SK-N-SH treated with all-trans-retinoic acid at 6 μM for 48 hours (cell line): ENCODE results near the gene EPN1.

Experiments used
- ATAC-seq: fragments of 200-7000 bp; cut with Tn5 transposase; 3 replicates; pipeline ENCODE4 v1.9.1; 2020; ENCODE audit warnings: mild to moderate bottlenecking, moderate library complexity
- ARNTL ChIP-seq: fragments of 450-650 bp; formaldehyde crosslinking; IDR thresholded peaks from 2 replicates; pipeline ENCODE4 v1.5.0; 2020; ENCODE audit warnings: low read depth, mild to moderate bottlenecking, moderate library complexity, borderline replicate concordance
- BACH2 ChIP-seq: fragments of 250-450 bp; sonication (Bioruptor Pico); IDR thresholded peaks from 2 replicates; pipeline ENCODE4 v1.9.0; 2021; ENCODE audit warnings: mild to moderate bottlenecking, borderline replicate concordance
- CSDC2 ChIP-seq: fragments of 250-450 bp; sonication (Bioruptor Pico); IDR thresholded peaks from 2 replicates; pipeline ENCODE4 v1.5.0; 2020; ENCODE audit warnings: mild to moderate bottlenecking, moderate library complexity
- ESRRG ChIP-seq: fragments of 250-450 bp; sonication (Bioruptor Pico); IDR thresholded peaks from 2 replicates; pipeline ENCODE4 v1.6.1; 2021; ENCODE audit warnings: mild to moderate bottlenecking
- GLIS3 ChIP-seq: fragments of 250-450 bp; sonication (Bioruptor Pico); IDR thresholded peaks from 2 replicates; pipeline ENCODE4 v1.5.0; 2020; ENCODE audit warnings: mild to moderate bottlenecking, moderate library complexity
- ISL1 ChIP-seq: fragments of 250-450 bp; sonication (Bioruptor Pico); IDR thresholded peaks from 2 replicates; pipeline ENCODE4 v2.1.2; 2022; ENCODE audit warnings: mild to moderate bottlenecking, moderate library complexity
- OSR1 ChIP-seq: fragments of 250-450 bp; sonication (Bioruptor Pico); IDR thresholded peaks from 2 replicates; pipeline ENCODE4 v1.8.0; 2022; ENCODE audit warnings: moderate library complexity, mild to moderate bottlenecking, inconsistent platforms
- RARB ChIP-seq: fragments of 250-450 bp; sonication (Bioruptor Pico); IDR thresholded peaks from 2 replicates; pipeline ENCODE4 v1.8.0; 2021; ENCODE audit warnings: mild to moderate bottlenecking, moderate library complexity
- SNAI2 ChIP-seq: fragments of 250-450 bp; sonication (Bioruptor Pico); IDR thresholded peaks from 2 replicates; pipeline ENCODE4 v1.5.0; 2020; ENCODE audit warnings: mild to moderate bottlenecking, moderate library complexity
- TCF4 ChIP-seq: fragments of 250-450 bp; sonication (Bioruptor Pico); IDR thresholded peaks from 2 replicates; pipeline ENCODE4 v1.8.0; 2021; ENCODE audit warnings: mild to moderate bottlenecking, moderate library complexity, borderline replicate concordance
- TOX ChIP-seq: fragments of 250-450 bp; sonication (Bioruptor Pico); IDR thresholded peaks from 2 replicates; pipeline ENCODE4 v1.8.0; 2021; ENCODE audit warnings: mild to moderate bottlenecking, moderate library complexity, borderline replicate concordance
- ZC3H10 ChIP-seq: fragments of 250-450 bp; sonication (Bioruptor Pico); IDR thresholded peaks from 2 replicates; pipeline ENCODE4 v1.5.1; 2021; ENCODE audit warnings: mild to moderate bottlenecking, moderate library complexity
- ZFP3 ChIP-seq: fragments of 250-450 bp; sonication (Bioruptor Pico); IDR thresholded peaks from 2 replicates; pipeline ENCODE4 v1.5.0; 2020; ENCODE audit warnings: mild to moderate bottlenecking, moderate library complexity
- ZFP30 ChIP-seq: fragments of 450-650 bp; formaldehyde crosslinking; IDR thresholded peaks from 2 replicates; pipeline ENCODE4 v1.5.0; 2022; ENCODE audit warnings: mild to moderate bottlenecking, moderate library complexity
- ZNF565 ChIP-seq: fragments of 450-650 bp; formaldehyde crosslinking; conservative IDR thresholded peaks from 2 replicates; pipeline ENCODE4 v1.5.0; 2020; ENCODE audit warnings: low read depth, mild to moderate bottlenecking, moderate library complexity
- ZNF70 ChIP-seq: fragments of 450-650 bp; formaldehyde crosslinking; IDR thresholded peaks from 2 replicates; pipeline ENCODE4 v1.5.0; 2020; ENCODE audit warnings: mild to moderate bottlenecking, moderate library complexity
- ZNF8 ChIP-seq: fragments of 450-650 bp; formaldehyde crosslinking; IDR thresholded peaks from 2 replicates; pipeline ENCODE4 v1.5.0; 2020; ENCODE audit warnings: mild to moderate bottlenecking, moderate library complexity
- TF ChIP-seq, protein P1 (sequence below): fragments of 250-450 bp; sonication (Bioruptor Pico); IDR thresholded peaks from 2 replicates; pipeline ENCODE4 v1.5.1; 2021; ENCODE audit warnings: mild to moderate bottlenecking, moderate library complexity
- TF ChIP-seq, protein P2 (sequence below): fragments of 250-450 bp; sonication (Bioruptor Pico); IDR thresholded peaks from 2 replicates; pipeline ENCODE4 v1.8.0; 2020; ENCODE audit warnings: mild to moderate bottlenecking, moderate library complexity, borderline replicate concordance
- TF ChIP-seq, protein P3 (sequence below): fragments of 250-450 bp; sonication (Bioruptor Pico); IDR thresholded peaks from 2 replicates; pipeline ENCODE4 v1.8.0; 2021; ENCODE audit warnings: low read depth, mild to moderate bottlenecking, moderate library complexity, borderline replicate concordance
- TF ChIP-seq, protein P4 (sequence below): fragments of 250-450 bp; sonication (Bioruptor Pico); IDR thresholded peaks from 2 replicates; pipeline ENCODE4 v1.5.1; 2020; ENCODE audit warnings: low read depth, mild to moderate bottlenecking, moderate library complexity

Gene EPN1

DNA sequence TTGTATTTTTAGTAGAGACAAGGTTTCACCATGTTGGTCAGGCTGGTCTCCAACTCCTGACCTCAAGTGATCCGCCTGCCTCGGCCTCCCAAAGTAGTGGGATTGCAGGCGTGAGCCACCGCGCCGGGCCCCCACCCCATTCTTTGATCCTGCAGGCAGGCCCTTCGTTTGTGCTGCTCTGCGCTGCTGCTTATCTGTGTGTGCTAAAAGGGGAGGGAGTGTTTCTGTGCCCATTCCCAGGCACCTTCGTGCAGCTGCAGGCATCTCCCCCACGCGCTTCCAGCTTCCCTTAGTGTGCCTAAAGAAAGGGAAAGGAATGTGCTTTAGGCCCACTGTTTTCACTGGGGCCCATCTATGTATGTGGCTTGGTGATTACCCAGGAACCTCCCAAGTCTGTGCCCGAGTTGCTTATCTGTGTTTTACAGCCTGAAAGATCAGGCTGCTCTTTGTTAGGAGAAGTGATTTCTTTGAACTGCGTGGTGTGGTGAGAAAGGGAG lies 27.2 kb downstream of the EPN1 start:
- TF ChIP-seq BACH2 (CRISPR knock-in tag): no peak
- TF ChIP-seq, all 23 proteins: peak for 0
- ATAC-seq: no peak

DNA sequence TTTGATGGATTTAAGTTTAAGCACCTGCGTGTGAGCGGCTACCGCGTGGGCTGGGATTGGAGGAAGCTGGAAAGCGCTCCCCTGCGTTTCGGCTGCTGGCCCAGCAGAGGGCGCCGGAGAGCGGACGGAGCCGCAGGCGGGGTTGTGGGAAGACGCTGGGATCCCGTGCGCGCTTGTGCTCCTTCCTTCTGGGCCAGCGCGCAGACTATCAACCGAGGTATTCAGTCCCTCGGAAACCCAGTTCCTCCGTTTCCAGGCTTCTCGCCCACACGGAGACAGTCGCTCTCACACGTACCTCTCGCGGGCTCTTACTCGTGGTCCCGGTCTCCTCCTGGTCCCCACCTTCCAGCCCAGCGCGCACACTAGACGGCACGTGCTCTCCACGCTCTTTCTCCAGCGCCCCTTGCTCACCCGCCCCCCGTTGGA lies 28.8 kb downstream of the EPN1 start:
- no peak for TF ChIP-seq OSR1 (CRISPR knock-in tag)
- TF ChIP-seq, protein P1, sequence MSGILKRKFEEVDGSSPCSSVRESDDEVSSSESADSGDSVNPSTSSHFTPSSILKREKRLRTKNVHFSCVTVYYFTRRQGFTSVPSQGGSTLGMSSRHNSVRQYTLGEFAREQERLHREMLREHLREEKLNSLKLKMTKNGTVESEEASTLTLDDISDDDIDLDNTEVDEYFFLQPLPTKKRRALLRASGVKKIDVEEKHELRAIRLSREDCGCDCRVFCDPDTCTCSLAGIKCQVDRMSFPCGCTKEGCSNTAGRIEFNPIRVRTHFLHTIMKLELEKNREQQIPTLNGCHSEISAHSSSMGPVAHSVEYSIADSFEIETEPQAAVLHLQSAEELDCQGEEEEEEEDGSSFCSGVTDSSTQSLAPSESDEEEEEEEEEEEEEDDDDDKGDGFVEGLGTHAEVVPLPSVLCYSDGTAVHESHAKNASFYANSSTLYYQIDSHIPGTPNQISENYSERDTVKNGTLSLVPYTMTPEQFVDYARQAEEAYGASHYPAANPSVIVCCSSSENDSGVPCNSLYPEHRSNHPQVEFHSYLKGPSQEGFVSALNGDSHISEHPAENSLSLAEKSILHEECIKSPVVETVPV (CRISPR knock-in tag): no peak
- TF ChIP-seq GLIS3 (CRISPR knock-in tag): no peak
- no peak for TF ChIP-seq ZNF70 (CRISPR knock-in tag)
- TF ChIP-seq SNAI2 (CRISPR knock-in tag): no peak
- TF ChIP-seq ARNTL (CRISPR knock-in tag): no peak
- TF ChIP-seq ZFP30: no peak
- TF ChIP-seq, protein P2, sequence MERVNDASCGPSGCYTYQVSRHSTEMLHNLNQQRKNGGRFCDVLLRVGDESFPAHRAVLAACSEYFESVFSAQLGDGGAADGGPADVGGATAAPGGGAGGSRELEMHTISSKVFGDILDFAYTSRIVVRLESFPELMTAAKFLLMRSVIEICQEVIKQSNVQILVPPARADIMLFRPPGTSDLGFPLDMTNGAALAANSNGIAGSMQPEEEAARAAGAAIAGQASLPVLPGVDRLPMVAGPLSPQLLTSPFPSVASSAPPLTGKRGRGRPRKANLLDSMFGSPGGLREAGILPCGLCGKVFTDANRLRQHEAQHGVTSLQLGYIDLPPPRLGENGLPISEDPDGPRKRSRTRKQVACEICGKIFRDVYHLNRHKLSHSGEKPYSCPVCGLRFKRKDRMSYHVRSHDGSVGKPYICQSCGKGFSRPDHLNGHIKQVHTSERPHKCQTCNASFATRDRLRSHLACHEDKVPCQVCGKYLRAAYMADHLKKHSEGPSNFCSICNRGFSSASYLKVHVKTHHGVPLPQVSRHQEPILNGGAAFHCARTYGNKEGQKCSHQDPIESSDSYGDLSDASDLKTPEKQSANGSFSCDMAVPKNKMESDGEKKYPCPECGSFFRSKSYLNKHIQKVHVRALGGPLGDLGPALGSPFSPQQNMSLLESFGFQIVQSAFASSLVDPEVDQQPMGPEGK (CRISPR knock-in tag): no peak
- no peak for TF ChIP-seq RARB (CRISPR knock-in tag)
- TF ChIP-seq, protein P3, sequence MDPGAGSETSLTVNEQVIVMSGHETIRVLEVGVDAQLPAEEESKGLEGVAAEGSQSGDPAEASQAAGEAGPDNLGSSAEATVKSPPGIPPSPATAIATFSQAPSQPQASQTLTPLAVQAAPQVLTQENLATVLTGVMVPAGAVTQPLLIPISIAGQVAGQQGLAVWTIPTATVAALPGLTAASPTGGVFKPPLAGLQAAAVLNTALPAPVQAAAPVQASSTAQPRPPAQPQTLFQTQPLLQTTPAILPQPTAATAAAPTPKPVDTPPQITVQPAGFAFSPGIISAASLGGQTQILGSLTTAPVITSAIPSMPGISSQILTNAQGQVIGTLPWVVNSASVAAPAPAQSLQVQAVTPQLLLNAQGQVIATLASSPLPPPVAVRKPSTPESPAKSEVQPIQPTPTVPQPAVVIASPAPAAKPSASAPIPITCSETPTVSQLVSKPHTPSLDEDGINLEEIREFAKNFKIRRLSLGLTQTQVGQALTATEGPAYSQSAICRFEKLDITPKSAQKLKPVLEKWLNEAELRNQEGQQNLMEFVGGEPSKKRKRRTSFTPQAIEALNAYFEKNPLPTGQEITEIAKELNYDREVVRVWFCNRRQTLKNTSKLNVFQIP (CRISPR knock-in tag): no peak
- TF ChIP-seq TCF4: no peak
- no peak for TF ChIP-seq ZC3H10 (CRISPR knock-in tag)
- TF ChIP-seq TOX (CRISPR knock-in tag): no peak
- TF ChIP-seq, all 23 proteins: peak for 0
- 0 out of 3 replicates have a peak, but pooled peaks have one; percentile 26 for ATAC-seq

DNA sequence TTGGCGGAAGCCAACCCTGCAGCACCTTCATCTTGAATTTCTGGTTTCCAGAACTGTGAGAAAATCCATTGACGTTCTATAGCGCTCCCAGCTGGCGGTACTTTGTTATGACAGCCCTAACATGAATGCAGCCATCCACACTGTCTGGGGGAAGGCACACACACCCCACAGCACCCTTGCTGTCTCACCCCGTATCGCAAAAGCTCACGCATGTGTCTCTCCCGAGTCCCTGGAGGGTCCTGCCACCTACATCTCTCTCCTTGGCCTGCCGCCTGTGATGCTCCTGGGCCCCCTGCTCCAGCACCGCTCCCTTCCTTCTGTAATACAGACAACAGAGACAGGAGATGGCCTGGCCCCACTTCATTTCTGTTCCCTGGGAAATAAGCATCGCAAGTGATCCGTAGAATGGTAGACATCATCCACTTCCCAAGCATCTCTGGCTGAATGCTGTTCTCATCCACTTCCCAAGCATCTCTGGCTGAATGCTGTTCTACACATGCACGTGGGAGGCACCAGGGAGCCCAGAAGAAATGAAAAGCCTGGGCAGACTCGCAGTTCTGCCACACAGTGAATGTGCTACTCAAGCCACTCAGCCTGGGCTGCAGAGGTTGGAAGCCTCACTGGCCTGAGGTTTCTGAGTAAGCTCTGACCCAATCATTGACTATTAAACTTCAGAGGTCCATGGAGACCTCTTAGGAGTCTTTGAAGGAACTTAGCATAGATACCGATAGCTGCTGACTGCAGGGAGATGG lies 29.6 kb downstream of the EPN1 start:
- TF ChIP-seq, protein P2 (CRISPR knock-in tag): no peak
- TF ChIP-seq RARB (CRISPR knock-in tag) (no peak), ESRRG (CRISPR knock-in tag) (no peak), ISL1 (CRISPR knock-in tag) (no peak), ZNF8 (CRISPR knock-in tag) (no peak), ZFP3 (CRISPR knock-in tag) (no peak), ZNF565 (CRISPR knock-in tag) (no peak), CSDC2 (CRISPR knock-in tag) (no peak)
- TF ChIP-seq, protein P3 (CRISPR knock-in tag): no peak
- TF ChIP-seq, protein P4, sequence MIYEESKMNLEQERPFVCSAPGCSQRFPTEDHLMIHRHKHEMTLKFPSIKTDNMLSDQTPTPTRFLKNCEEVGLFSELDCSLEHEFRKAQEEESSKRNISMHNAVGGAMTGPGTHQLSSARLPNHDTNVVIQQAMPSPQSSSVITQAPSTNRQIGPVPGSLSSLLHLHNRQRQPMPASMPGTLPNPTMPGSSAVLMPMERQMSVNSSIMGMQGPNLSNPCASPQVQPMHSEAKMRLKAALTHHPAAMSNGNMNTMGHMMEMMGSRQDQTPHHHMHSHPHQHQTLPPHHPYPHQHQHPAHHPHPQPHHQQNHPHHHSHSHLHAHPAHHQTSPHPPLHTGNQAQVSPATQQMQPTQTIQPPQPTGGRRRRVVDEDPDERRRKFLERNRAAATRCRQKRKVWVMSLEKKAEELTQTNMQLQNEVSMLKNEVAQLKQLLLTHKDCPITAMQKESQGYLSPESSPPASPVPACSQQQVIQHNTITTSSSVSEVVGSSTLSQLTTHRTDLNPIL: no peak
- TF ChIP-seq, protein P1 (CRISPR knock-in tag): no peak
- no peak; the same call in 2 of the 3 replicates for ATAC-seq
